RWPE1 (cell line): ENCODE data around the gene CLEC10A.

ENCODE experiments used
- CTCF ChIA-PET: fragments of 350-600 bp; sonication (Branson Sonifier 250); formaldehyde crosslinking; extraction: SDS; loops from one replicate; lab custom pipeline; 2021; lab: Yijun Ruan, JAX
- POLR2A ChIA-PET: fragments of 400-600 bp; formaldehyde crosslinking; extraction: SDS; loops from one replicate; lab custom pipeline; 2020; ENCODE audit warnings: antibody characterized with exemption; ENCODE audit not compliant: low non-redundant PET; lab: Yijun Ruan, JAX
- DNase-seq: peaks from one replicate; pipeline ENCODE4 v3.0.0; 2012; ENCODE audit warnings: low spot score
- H3K27ac ChIP-seq: fragments of 450-650 bp; 2 replicates; pipeline ENCODE4 v1.5.1; 2017
- TF ChIP-seq, protein P1 (sequence below): fragments of 450-650 bp; conservative IDR thresholded peaks from 2 replicates; pipeline ENCODE4 v1.5.1; 2017; ENCODE audit warnings: low read depth, mild to moderate bottlenecking

The CLEC10A gene

GRCh38 chr17:7041607-7042500 is 38.2 kb downstream of the CLEC10A start:
- no peak for DNase-seq
- ChIA-PET POLR2A (no interaction called here), CTCF (interaction anchor here (0.6 kb wide), 3 partner anchors 135 to 444 kb away, joined by 3 to 4 read pairs (median 3); no protein-coding TSS in a partner anchor)
- TF ChIP-seq, protein P1, sequence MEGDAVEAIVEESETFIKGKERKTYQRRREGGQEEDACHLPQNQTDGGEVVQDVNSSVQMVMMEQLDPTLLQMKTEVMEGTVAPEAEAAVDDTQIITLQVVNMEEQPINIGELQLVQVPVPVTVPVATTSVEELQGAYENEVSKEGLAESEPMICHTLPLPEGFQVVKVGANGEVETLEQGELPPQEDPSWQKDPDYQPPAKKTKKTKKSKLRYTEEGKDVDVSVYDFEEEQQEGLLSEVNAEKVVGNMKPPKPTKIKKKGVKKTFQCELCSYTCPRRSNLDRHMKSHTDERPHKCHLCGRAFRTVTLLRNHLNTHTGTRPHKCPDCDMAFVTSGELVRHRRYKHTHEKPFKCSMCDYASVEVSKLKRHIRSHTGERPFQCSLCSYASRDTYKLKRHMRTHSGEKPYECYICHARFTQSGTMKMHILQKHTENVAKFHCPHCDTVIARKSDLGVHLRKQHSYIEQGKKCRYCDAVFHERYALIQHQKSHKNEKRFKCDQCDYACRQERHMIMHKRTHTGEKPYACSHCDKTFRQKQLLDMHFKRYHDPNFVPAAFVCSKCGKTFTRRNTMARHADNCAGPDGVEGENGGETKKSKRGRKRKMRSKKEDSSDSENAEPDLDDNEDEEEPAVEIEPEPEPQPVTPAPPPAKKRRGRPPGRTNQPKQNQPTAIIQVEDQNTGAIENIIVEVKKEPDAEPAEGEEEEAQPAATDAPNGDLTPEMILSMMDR, result no peak
- no peak overlapping the region for H3K27ac ChIP-seq

DNA sequence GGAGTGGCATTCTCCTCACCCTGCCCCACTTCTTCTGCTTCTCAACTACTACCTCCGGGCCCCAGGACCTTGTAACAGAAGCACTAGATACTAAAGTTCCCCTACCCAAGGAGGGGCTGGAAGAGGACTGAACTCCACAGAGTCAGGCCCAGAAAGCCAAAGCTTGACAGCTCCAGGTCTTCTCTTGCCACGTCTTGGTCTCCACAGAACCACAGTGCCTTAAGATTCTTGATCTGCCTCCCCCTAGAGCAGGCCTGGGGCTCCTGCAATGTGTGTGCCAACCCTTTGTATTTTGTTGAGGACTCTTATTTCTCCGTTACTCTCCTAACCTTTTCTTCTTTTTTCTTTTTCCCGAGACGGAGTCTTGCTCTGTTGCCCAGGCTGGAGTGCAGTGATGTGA is 40.2 kb downstream of the CLEC10A start:
- ChIA-PET POLR2A (no interaction called here), CTCF (no interaction called here)
- TF ChIP-seq, protein P1, result no peak
- DNase-seq, result no peak
- peak overlapping the region; percentile 14; the same call in 1 of the 2 replicates for H3K27ac ChIP-seq

DNA sequence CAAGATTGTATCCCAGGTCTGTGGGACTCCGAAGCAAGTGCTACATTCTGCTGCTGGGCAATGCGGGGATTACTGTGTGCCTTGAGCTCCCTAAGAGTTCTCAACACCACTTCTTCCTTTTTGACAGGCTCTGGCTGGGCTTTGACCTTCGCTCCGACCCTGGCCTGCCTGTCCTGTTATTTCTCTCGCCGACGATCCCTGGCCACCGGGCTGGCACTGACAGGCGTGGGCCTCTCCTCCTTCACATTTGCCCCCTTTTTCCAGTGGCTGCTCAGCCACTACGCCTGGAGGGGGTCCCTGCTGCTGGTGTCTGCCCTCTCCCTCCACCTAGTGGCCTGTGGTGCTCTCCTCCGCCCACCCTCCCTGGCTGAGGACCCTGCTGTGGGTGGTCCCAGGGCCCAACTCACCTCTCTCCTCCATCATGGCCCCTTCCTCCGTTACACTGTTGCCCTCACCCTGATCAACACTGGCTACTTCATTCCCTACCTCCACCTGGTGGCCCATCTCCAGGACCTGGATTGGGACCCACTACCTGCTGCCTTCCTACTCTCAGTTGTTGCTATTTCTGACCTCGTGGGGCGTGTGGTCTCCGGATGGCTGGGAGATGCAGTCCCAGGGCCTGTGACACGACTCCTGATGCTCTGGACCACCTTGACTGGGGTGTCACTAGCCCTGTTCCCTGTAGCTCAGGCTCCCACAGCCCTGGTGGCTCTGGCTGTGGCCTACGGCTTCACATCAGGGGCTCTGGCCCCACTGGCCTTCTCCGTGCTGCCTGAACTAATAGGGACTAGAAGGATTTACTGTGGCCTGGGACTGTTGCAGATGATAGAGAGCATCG is 41.8 kb downstream of the CLEC10A start:
- DNase-seq, result no peak
- peak overlapping the region; percentile 30; the same call in 1 of the 2 replicates for H3K27ac ChIP-seq
- TF ChIP-seq, protein P1, result no peak
- CTCF ChIA-PET, result no interaction called here
- POLR2A ChIA-PET, result no interaction called here

- TF ChIP-seq, protein P1, result no peak
- CTCF ChIA-PET, result interaction anchor here (0.6 to 1.6 kb wide), 5 partner anchors 10 to 1031 kb away, joined by 3 to 6 read pairs (median 4); no protein-coding TSS in a partner anchor
- peak; percentile 100 for DNase-seq
- POLR2A ChIA-PET, result interaction anchor here (1.0 to 1.2 kb wide), 3 partner anchors 10 to 109 kb away, joined by 3 to 4 read pairs (median 3); no protein-coding TSS in a partner anchor
- peak within 1 kb of the TSS; percentile 90 for H3K27ac ChIP-seq
These were observed 44.3 kb downstream of the CLEC10A start, which contains the start of gene SLC16A13 for GRCh38 chr17:7035591-7036368. Gene SLC16A13 (plus strand): TSS chr17:7036015. CDS start chr17:7036383, 368 bp downstream.

GRCh38 chr17:7034955-7035590 is 45.0 kb downstream of the CLEC10A start:
- TF ChIP-seq, protein P1, result no peak
- H3K27ac ChIP-seq, result peak overlapping the region; percentile 90
- ChIA-PET CTCF (interaction anchor here (0.6 to 1.6 kb wide), 5 partner anchors 11 to 1031 kb away, joined by 3 to 6 read pairs (median 4); no protein-coding TSS in a partner anchor), POLR2A (interaction anchor here (1.0 to 1.2 kb wide), 3 partner anchors 10 to 108 kb away, joined by 3 to 4 read pairs (median 3); no protein-coding TSS in a partner anchor)
- DNase-seq, result no peak
